ENCODE results near the gene ZNF385B.

Gene ZNF385B

DNA sequence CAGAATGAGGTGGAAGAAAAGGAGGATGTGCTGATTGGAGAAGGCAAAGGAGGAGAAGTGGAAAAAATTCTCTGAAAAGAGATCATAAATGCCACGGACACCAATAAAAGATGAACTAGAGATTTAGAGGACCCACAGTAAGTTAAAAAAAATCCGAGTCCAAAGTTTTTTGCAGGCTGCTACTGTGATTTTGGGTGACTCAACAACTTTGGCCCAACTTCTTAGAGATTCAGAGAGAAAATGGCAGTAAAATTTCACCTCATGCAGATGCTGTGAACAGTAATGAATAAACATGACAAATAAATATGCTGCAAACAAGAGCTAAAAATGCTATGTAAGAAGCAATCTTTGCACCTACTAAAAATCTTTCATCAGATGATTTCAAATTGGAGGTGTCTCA is 419.9 kb downstream of the ZNF385B start:
- Mint-ChIP-seq H3K4me1 (ENCODE audit: low read depth) (no peaks in the 10 kb centered on the region), H3K27me3 (peaks cover 24% of the 10 kb centered on the region), H3K27ac (no peak overlapping the region), H3K4me3 (no peak overlapping the region), H3K9me3 (no peaks in the 10 kb centered on the region), H3K36me3 (ENCODE audit: low read depth) (no peaks in the 10 kb centered on the region)

DNA sequence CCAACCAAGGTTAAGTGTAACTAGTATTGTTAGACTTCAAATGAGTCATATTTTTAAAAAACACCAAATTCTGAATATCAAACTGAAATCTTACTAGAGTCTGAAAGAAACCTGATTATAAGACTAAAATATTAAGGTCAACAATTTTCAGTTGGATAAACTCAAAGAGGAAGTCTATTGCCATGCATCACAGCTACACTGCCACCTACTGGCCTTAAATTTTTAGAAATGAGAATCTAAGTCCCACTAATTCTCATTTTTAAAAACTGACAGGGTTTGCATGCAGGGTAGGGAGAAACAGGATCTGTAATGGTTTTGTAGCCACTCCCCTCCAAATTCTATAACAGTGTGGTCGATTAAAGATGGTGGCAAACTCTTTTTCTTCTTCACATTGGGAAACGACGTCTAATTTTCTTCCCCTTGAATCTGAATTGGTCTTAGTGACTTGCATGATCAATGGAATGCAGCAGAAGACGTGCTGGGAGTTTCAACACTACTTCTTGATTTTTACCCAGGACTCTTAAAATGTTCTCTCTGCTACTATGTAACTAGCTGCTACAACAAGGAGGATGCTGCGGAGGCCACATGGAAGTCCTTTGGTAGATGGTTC is 420.7 kb downstream of the ZNF385B start:
- Mint-ChIP-seq H3K27me3 (peaks cover 24% of the 10 kb centered on the region), H3K4me3 (no peak overlapping the region), H3K9me3 (no peaks in the 10 kb centered on the region), H3K4me1 (ENCODE audit: low read depth) (no peaks in the 10 kb centered on the region), H3K27ac (no peak overlapping the region), H3K36me3 (ENCODE audit: low read depth) (no peaks in the 10 kb centered on the region)

DNA sequence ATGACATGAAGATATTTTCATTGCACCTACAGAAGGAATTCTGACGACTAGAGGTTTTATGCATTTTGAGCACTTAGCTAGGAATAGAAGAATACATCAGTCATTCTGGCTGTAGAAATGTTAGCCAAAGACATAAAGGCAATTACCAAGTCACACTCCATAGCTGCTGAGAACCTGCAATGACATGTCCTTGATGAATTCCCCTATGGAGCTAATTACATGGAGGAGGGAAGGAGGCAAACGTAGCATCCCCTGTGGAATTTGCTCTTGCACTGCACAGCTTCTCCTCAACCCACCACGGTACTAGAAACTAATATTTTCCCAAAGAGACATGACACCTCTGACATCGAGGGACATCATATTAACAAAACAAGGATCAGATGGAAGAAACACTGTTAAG is 422.8 kb downstream of the ZNF385B start:
- Mint-ChIP-seq H3K27ac (no peak overlapping the region), H3K4me1 (ENCODE audit: low read depth) (no peaks in the 10 kb centered on the region), H3K4me3 (no peak overlapping the region), H3K27me3 (peaks cover 18% of the 10 kb centered on the region), H3K36me3 (ENCODE audit: low read depth) (no peaks in the 10 kb centered on the region), H3K9me3 (no peaks in the 10 kb centered on the region)

DNA sequence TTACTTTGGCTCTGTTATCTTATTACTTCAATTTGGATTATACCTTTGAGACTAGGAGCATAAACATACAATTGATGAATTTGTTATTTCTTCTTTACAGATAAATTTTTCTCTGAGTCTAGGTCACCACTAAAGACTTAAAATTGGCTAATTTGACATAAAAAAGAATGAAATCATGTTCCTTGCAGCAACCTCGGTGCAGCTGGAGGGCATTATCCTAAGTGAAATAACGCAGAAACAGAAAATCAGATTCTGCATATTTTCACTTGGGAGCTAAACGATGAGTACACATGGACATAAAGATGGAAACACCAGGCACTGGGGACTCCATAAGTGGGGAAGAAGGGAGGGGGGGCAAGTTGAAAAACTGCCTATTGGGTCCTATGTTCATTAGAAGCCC is 424.0 kb downstream of the ZNF385B start:
- H3K36me3 Mint-ChIP-seq (ENCODE audit: low read depth), result no peaks in the 10 kb centered on the region
- H3K27ac Mint-ChIP-seq, result no peak overlapping the region
- H3K9me3 Mint-ChIP-seq, result no peaks in the 10 kb centered on the region
- H3K4me1 Mint-ChIP-seq (ENCODE audit: low read depth), result no peaks in the 10 kb centered on the region
- no peak overlapping the region for H3K4me3 Mint-ChIP-seq
- H3K27me3 Mint-ChIP-seq, result peaks cover 11% of the 10 kb centered on the region

DNA sequence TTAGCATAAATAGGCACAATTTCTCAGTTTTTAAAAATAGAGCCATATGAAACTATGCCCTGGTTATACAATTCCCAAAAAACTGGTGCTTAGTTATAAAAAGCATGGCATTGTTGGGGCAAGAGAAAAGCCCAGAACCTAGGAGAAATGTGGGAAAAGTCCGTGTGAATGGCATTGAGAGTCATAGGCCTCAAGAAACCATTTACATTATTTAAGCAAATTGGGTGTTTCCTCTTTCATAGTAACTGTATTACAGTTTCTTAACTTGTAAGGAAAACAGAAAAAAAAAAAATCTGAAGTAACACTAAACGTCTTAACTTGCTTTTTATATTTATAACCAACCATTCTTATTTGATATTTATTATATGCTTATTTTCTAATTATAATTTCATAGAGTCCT is 425.8 kb downstream of the ZNF385B start:
- Mint-ChIP-seq H3K36me3 (ENCODE audit: low read depth) (no peaks in the 10 kb centered on the region), H3K27me3 (peaks cover 7% of the 10 kb centered on the region), H3K9me3 (no peaks in the 10 kb centered on the region), H3K4me3 (no peak overlapping the region), H3K4me1 (ENCODE audit: low read depth) (no peaks in the 10 kb centered on the region), H3K27ac (no peak overlapping the region)

DNA sequence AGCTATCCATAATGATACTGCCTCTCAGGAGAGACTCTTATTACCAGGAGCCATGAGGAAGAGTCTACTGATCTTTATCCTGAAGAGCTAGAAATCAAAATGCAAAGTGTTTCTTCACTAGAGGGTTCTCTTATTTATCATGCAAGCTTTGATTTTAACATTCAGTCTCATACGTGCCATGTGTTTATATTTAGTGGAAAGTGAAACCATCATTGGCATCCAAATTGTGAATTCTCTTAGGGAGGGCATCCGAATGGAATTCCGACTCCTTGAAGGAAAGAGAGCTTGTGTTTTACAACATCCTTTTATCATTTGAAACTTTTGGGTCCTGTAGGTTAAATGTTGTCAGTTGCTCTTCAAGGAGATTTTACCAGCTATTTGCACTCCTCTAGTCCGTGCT is 426.4 kb downstream of the ZNF385B start:
- Mint-ChIP-seq H3K9me3 (no peaks in the 10 kb centered on the region), H3K4me1 (ENCODE audit: low read depth) (no peaks in the 10 kb centered on the region), H3K36me3 (ENCODE audit: low read depth) (no peaks in the 10 kb centered on the region), H3K4me3 (no peak overlapping the region), H3K27me3 (peaks cover 7% of the 10 kb centered on the region), H3K27ac (no peak overlapping the region)

DNA sequence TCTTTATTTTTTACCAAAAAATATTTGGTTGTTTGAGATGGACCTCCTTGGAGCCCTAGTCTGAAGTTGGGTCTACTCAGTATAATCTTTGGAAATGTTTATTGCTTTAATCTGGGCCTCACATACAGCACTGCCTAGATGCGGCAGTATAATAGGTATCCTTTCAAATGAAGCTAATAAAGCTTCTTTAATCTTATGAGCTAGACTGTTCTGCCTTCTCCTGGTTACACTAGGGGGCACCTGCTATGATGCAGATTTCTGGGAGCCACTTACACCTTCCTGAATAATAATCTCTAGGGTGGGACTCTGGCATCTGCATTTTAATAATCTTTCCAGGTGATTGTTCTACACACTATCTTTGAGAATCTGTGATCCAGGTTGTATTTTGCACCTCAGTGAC is 427.1 kb downstream of the ZNF385B start:
- H3K9me3 Mint-ChIP-seq, result no peaks in the 10 kb centered on the region
- H3K27ac Mint-ChIP-seq, result no peak overlapping the region
- no peaks in the 10 kb centered on the region for H3K36me3 Mint-ChIP-seq (ENCODE audit: low read depth)
- H3K4me3 Mint-ChIP-seq, result no peak overlapping the region
- H3K4me1 Mint-ChIP-seq (ENCODE audit: low read depth), result no peaks in the 10 kb centered on the region
- peaks cover 11% of the 10 kb centered on the region for H3K27me3 Mint-ChIP-seq

DNA sequence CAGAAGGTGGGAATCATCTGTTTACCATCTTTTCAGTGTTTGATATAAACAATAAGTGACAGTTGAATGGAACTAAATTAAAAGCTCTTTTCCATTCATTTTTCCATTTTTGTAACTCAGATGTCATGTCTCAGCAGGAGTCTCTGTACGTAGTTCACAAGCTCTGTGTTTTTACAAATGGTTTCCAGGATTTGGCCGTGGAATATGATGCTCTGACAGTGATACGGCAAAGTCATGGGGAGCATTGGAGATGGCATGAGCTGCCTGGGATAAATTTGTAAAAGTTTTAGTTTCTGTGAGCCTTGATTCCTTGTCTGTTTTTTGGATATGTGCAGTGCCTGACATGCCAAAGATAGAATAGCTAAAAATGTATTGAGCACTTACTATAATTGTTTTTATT is 428.7 kb downstream of the ZNF385B start:
- Mint-ChIP-seq H3K36me3 (ENCODE audit: low read depth) (no peaks in the 10 kb centered on the region), H3K9me3 (no peaks in the 10 kb centered on the region), H3K4me3 (no peak overlapping the region), H3K4me1 (ENCODE audit: low read depth) (no peaks in the 10 kb centered on the region), H3K27ac (no peak overlapping the region), H3K27me3 (peaks cover 19% of the 10 kb centered on the region)

DNA sequence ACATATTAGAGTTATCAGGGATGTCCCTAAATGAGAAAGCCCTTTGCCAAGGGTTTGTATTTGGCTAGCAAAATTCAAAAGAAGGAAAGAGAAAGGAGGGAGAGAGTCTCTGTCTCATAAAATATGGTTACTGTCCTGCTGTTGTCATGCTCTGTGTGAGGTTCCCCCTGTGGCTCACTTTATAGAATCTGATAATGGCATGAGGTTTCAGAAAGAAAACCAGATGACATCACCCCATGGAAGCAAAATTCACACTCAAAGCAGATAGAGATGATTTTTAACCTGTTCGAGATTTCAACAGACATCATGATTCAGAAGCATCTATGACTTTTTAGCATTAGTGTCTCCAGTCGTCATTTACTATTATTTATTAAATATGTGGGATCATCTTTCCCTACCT is 431.8 kb downstream of the ZNF385B start:
- Mint-ChIP-seq H3K4me1 (ENCODE audit: low read depth) (no peaks in the 10 kb centered on the region), H3K27me3 (peaks cover 23% of the 10 kb centered on the region), H3K4me3 (no peak overlapping the region), H3K9me3 (no peaks in the 10 kb centered on the region), H3K36me3 (ENCODE audit: low read depth) (no peaks in the 10 kb centered on the region), H3K27ac (no peak overlapping the region)

DNA sequence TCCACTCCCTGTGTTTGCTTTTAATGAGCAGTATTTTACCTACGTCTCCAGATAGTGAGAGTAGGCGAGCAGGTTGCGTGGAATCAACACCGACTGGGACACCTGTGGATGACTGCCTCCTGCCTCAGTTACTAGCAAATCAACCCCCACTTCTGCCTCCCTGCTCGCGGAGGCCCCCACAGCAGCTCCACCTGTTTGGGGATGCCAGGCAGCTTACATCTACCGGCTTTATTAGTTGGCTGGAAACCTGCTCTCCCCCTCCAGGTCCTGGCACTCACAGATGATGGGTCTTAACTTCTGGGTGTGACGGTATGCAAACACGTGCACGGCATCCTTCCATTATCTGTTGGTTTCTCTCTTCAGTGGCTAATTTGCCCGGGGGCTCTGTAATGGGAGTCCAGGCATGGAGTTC is 432.3 kb downstream of the ZNF385B start:
- Mint-ChIP-seq H3K27ac (no peak overlapping the region), H3K36me3 (ENCODE audit: low read depth) (no peaks in the 10 kb centered on the region), H3K9me3 (no peaks in the 10 kb centered on the region), H3K4me3 (no peak overlapping the region), H3K4me1 (ENCODE audit: low read depth) (no peaks in the 10 kb centered on the region), H3K27me3 (peaks cover 26% of the 10 kb centered on the region)

DNA sequence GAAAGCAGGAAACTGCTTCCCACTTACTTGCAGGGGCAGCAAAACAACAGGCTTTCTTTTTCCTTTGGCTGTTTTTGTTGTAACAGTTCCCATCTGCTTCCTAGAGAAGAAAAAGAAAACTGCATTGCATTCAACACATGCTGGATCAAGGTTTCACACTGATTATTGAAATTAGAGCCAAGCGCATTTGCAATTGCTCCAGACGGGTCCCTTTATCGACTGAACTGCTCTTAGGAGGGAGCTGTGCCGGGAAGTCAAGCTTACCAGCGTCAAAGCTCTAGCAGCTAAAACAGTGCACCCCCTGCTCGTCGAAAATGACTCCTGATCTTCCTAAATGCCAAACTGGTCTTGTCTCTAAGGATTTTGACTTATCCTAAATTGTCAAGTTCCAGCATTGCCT is 432.8 kb downstream of the ZNF385B start:
- Mint-ChIP-seq H3K27ac (no peak overlapping the region), H3K9me3 (no peaks in the 10 kb centered on the region), H3K27me3 (peaks cover 30% of the 10 kb centered on the region), H3K4me3 (no peak overlapping the region), H3K4me1 (ENCODE audit: low read depth) (no peaks in the 10 kb centered on the region), H3K36me3 (ENCODE audit: low read depth) (no peaks in the 10 kb centered on the region)

DNA sequence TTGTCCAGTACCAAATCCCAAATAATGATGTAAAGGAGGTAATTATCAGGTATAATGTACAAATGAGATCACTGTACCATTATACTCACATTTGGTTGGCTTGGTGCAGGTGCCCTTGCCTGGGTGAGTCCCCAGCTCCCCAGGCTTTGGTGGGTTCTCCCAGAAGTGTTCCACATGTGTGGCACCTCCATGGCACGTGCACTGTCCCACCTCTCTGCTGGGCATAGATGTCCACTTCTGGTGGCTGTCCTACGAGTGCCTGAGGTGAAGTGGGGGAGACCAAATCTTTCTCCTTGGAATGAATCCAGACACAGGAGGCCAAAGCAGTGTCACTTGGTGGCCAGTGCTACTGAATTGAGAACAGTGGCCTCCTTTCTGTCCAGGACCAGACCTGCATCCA is 434.3 kb downstream of the ZNF385B start:
- Mint-ChIP-seq H3K4me1 (ENCODE audit: low read depth) (no peaks in the 10 kb centered on the region), H3K27me3 (peaks cover 32% of the 10 kb centered on the region), H3K4me3 (no peak overlapping the region), H3K27ac (no peak overlapping the region), H3K9me3 (no peaks in the 10 kb centered on the region), H3K36me3 (ENCODE audit: low read depth) (no peaks in the 10 kb centered on the region)

DNA sequence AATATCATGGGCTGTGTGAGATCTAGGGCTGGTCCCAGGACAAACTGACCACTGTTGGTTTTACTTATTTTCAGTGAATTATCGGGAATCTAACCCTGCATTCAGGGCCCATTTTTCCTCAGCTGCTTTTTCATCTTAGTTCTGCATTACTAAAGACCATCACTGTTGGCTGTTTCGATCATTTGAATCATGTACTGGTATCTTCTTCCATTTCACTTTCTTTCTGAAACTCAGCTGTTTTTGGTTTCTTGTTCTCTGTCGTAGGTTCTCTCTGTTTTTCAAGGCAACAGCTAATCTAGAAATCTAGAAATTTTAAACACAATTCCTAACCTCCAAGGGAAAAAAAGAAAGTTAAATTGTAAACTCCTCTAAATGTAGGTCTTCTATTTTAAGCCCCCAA is 436.8 kb downstream of the ZNF385B start:
- Mint-ChIP-seq H3K27me3 (peaks cover 31% of the 10 kb centered on the region), H3K36me3 (ENCODE audit: low read depth) (no peaks in the 10 kb centered on the region), H3K4me3 (no peak overlapping the region), H3K4me1 (ENCODE audit: low read depth) (no peaks in the 10 kb centered on the region), H3K27ac (no peak overlapping the region), H3K9me3 (no peaks in the 10 kb centered on the region)

DNA sequence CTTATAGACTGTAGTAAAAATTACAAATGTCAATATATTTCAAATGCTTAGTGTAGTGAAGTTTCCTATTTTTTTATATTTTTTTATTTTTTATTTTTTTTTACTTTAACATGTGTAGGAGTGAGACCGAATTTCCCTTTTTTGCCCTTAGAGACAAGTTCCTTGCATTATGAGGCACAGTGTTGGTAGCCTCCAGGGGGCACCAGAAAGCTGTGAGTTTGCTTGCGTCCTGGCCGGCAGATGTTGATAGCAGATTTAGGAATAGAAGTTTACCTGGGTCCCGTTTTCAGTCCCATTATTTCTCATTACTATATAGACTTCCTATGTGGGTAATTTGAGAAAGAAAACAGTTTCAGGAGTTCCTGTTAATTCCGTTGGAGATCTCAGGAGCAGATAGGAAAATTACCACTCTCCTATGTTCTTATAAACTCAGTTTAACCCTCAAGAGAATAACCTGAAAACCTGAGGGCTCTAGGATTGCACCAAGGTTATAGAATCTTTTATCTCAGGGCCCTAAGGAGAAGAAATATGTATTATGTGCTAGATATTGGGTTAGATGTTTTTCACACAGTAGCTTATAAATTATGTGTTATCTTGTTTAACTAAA is 439.3 kb downstream of the ZNF385B start:
- no peak overlapping the region for H3K27ac Mint-ChIP-seq
- H3K36me3 Mint-ChIP-seq (ENCODE audit: low read depth), result no peaks in the 10 kb centered on the region
- no peak overlapping the region for H3K4me3 Mint-ChIP-seq
- H3K27me3 Mint-ChIP-seq, result peaks cover 13% of the 10 kb centered on the region
- no peaks in the 10 kb centered on the region for H3K9me3 Mint-ChIP-seq
- no peaks in the 10 kb centered on the region for H3K4me1 Mint-ChIP-seq (ENCODE audit: low read depth)

DNA sequence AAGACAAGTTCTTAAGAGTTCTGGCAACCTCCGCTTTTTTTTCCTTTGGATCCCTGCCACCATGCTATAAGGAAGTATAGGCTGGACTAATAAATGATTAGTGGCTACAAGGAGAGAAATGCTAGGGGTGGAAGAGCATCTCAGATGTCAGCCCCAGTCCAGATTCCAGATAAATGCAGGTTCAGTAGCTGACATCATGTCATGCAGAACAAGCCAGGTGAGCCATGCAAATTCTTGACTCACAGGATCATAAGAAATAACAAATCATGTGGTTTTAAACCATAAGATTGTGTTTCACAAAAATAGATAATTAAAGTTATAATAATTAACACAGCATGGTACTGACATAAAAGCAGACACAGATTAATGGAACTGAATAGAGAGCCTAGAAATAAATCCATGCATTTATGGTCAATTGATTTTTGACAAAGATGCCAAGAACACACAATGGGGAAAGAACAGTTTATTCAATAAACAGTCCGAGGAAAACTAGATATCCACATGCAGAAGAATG is 443.9 kb downstream of the ZNF385B start:
- Mint-ChIP-seq H3K36me3 (ENCODE audit: low read depth) (no peaks in the 10 kb centered on the region), H3K9me3 (no peaks in the 10 kb centered on the region), H3K27me3 (peaks cover 8% of the 10 kb centered on the region), H3K4me3 (no peak overlapping the region), H3K4me1 (ENCODE audit: low read depth) (no peaks in the 10 kb centered on the region), H3K27ac (no peak overlapping the region)

DNA sequence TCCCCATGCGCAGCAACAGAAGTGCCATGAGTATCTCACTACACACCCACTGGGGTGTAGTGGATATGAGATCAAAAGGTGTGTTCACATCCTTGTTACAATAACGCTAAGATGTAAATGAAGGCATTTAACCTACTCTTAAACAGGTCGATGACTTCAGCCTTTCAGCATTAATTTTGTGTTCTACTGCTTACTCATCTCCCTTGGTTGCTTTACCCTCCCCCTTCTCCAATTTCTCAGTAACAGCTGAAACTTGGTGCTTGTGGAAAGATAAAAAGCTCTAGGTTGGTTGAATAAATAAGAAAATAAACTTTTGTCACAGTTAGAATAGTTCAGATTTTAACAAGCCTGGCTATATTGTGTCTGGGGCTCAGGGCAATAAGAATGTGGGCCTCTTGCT is 449.3 kb downstream of the ZNF385B start:
- no peak overlapping the region for H3K27ac Mint-ChIP-seq
- H3K4me3 Mint-ChIP-seq, result no peak overlapping the region
- H3K36me3 Mint-ChIP-seq (ENCODE audit: low read depth), result no peaks in the 10 kb centered on the region
- H3K4me1 Mint-ChIP-seq (ENCODE audit: low read depth), result peaks cover 9% of the 10 kb centered on the region
- H3K27me3 Mint-ChIP-seq, result peaks cover 30% of the 10 kb centered on the region
- no peaks in the 10 kb centered on the region for H3K9me3 Mint-ChIP-seq

All from stimulated activated naive CD8-positive, alpha-beta T cell treated with anti-CD3 and anti-CD28 coated beads, Interleukin-15, Interleukin-2, amounts not matched to agents 100 ng/mL and 50 ng/mL, for 24 hours (primary cell).